HG02938 (cell line): ENCODE data around the gene PIP5K1B.

Experiments used
- ATAC-seq: cut with Tn5 transposase; IDR thresholded peaks from one replicate; pipeline ENCODE4 v1.9.1; 2021; ENCODE audit warnings: mild to moderate bottlenecking, moderate library complexity; ENCODE audit not compliant: unreplicated experiment

Gene PIP5K1B

GRCh38 chr9:68769852-68770251 lies 64.8 kb downstream of the PIP5K1B start:
- ATAC-seq: no peak

- no peak for ATAC-seq
Observed at GRCh38 chr9:68771376-68771775, 66.3 kb downstream of the PIP5K1B start.

- ATAC-seq: no peak
Observed at GRCh38 chr9:68775003-68775730, 70.1 kb downstream of the PIP5K1B start.

- no peak for ATAC-seq
Observed at GRCh38 chr9:68777070-68777763, 72.2 kb downstream of the PIP5K1B start.

GRCh38 chr9:68778635-68779034 lies 73.6 kb downstream of the PIP5K1B start:
- no peak for ATAC-seq

- peak; percentile 77 for ATAC-seq
Observed at GRCh38 chr9:68779558-68780379, 74.7 kb downstream of the PIP5K1B start.

GRCh38 chr9:68780380-68780712 lies 75.3 kb downstream of the PIP5K1B start:
- no peak for ATAC-seq

- ATAC-seq: no peak
Observed at GRCh38 chr9:68780720-68781119, 75.7 kb downstream of the PIP5K1B start.

GRCh38 chr9:68781928-68782327 lies 76.9 kb downstream of the PIP5K1B start:
- ATAC-seq: no peak

GRCh38 chr9:68782546-68782945 lies 77.5 kb downstream of the PIP5K1B start:
- no peak for ATAC-seq

- ATAC-seq: no peak
Observed at GRCh38 chr9:68785965-68786364, 80.9 kb downstream of the PIP5K1B start.

GRCh38 chr9:68791169-68791568 lies 86.1 kb downstream of the PIP5K1B start:
- no peak for ATAC-seq

- peak; percentile 92 for ATAC-seq
Observed at GRCh38 chr9:68793605-68794343, 88.7 kb downstream of the PIP5K1B start.

- no peak for ATAC-seq
Observed at GRCh38 chr9:68794898-68795297, 89.9 kb downstream of the PIP5K1B start.

- ATAC-seq: no peak
Observed at GRCh38 chr9:68795411-68795810, 90.4 kb downstream of the PIP5K1B start.

GRCh38 chr9:68797116-68797515 lies 92.1 kb downstream of the PIP5K1B start:
- no peak for ATAC-seq

GRCh38 chr9:68798423-68798822 lies 93.4 kb downstream of the PIP5K1B start:
- ATAC-seq: no peak

- no peak for ATAC-seq
Observed at GRCh38 chr9:68800836-68801235, 95.8 kb downstream of the PIP5K1B start.

- peak; percentile 97 for ATAC-seq
Observed at GRCh38 chr9:68802525-68803015, 97.5 kb downstream of the PIP5K1B start.

- no peak for ATAC-seq
Observed at GRCh38 chr9:68804911-68805889, 100.2 kb downstream of the PIP5K1B start.
